SH-SY5Y (cell line): ENCODE results near the gene SLCO4A1.

ENCODE experiments used
- GATA2 ChIP-seq: IDR thresholded peaks from 2 replicates; pipeline ENCODE4 v1.6.1; 2011; ENCODE audit warnings: mild to moderate bottlenecking, low read depth, low read length
- GATA3 ChIP-seq: IDR thresholded peaks from 2 replicates; pipeline ENCODE4 v1.6.1; 2011; ENCODE audit warnings: low read depth, mild to moderate bottlenecking, low read length, moderate library complexity

- TF ChIP-seq GATA2 (no peak), GATA3 (no peak)
Observed at GRCh38 chr20:62614961-62615680, 27.2 kb upstream of the SLCO4A1 start.
